HCT116 (cell line): ENCODE data around the gene ADAMTS15. TPM values are rescaled to one million over a fixed set of nuclear protein-coding genes. Genes with fewer than 3 reads are reported as not detected.

Experiments used
- ATAC-seq: fragments of 200-7000 bp; cut with Tn5 transposase; 2 replicates; pipeline ENCODE4 v1.9.1; 2020; ENCODE audit warnings: mild to moderate bottlenecking, moderate library complexity
- BruUV-seq: library from RNA; stranded (reverse); fragments of 400-500 nt; replicated peaks from 2 replicates; lab custom pipeline; 2021; lab: Mats Ljungman, UMichigan
- CTCF ChIA-PET: fragments of 300-600 bp; sonication (Branson Sonifier 250); formaldehyde crosslinking; loops from one replicate; lab custom pipeline; 2021; ENCODE audit warnings: antibody characterized with exemption; lab: Charles Lee
- POLR2A ChIA-PET: fragments of 300-600, 350-600 bp; sonication (Branson Sonifier 250); formaldehyde crosslinking; loops from one replicate; lab custom pipeline; 2021; ENCODE audit warnings: antibody characterized with exemption; lab: Charles Lee
- RAD21 ChIA-PET, 2 experiments: fragments of 300-600 bp; sonication (Branson Sonifier 250); formaldehyde crosslinking; loops; one replicate each; lab custom pipeline; 2023; ENCODE audit warnings: low total read pairs in 2 of 2; ENCODE audit not compliant: uncharacterized antibody in 2 of 2, unreplicated experiment in 2 of 2, low non-redundant PET in 1 of 2; lab: Charles Lee
- DNase-seq: peaks from one replicate; pipeline ENCODE4 v3.0.0-alpha.2; 2010; ENCODE audit warnings: low read depth, low spot score
- H2AFZ ChIP-seq: fragments of 200-600 bp; shearing (Covaris generic), sonication (generic); 2 replicates; pipeline ENCODE4 v1.6.1; 2017; ENCODE audit warnings: low read depth, mixed run types, mixed read lengths, antibody characterized with exemption, low read length; ENCODE audit not compliant: poor library complexity, severe bottlenecking
- H3K27ac ChIP-seq: 2 replicates; pipeline ENCODE4 v1.5.1; 2012; ENCODE audit warnings: low read depth, low read length
- H3K27me3 ChIP-seq: fragments of 200-600 bp; sonication (generic); 2 replicates; pipeline ENCODE4 v1.6.1; 2016; ENCODE audit warnings: mixed run types, low read length, mixed read lengths; ENCODE audit not compliant: insufficient read depth
- H3K36me3 ChIP-seq, 2 experiments: fragments of 200-500 bp in 1 of 2; fragments of 200-600 bp in 1 of 2; sonication (Bioruptor generic) in 1 of 2; sonication (generic) in 1 of 2; 2 replicates each; pipeline versions ENCODE4 v1.5.1 to v1.6.1; 2014 to 2016; ENCODE audit warnings: low read length in 2 of 2, inconsistent platforms in 1 of 2, mixed read lengths in 1 of 2, mixed run types in 1 of 2; ENCODE audit not compliant: insufficient read depth in 2 of 2, control insufficient read depth in 1 of 2
- H3K4me1 ChIP-seq, 2 experiments: fragments of 200-600 bp in 1 of 2; sonication (generic) in 1 of 2; 2 replicates each; pipeline versions ENCODE4 v1.5.1 to v1.6.1; 2012 to 2017; ENCODE audit warnings: low read length in 2 of 2, inconsistent platforms in 1 of 2, mild to moderate bottlenecking in 1 of 2, mixed read lengths in 1 of 2, mixed run types in 1 of 2, moderate library complexity in 1 of 2; ENCODE audit not compliant: insufficient read depth in 2 of 2, control insufficient read depth in 1 of 2
- H3K4me2 ChIP-seq: fragments of 200-600 bp; sonication (generic); 2 replicates; pipeline ENCODE4 v1.6.1; 2017; ENCODE audit warnings: mixed run types, low read length, mixed read lengths
- H3K4me3 ChIP-seq, 2 experiments: fragments of 200-600 bp in 1 of 2; sonication (generic) in 1 of 2; replicated peaks in 1 of 2; 2 replicates each; pipeline ENCODE4 v1.5.1; 2011 to 2016; ENCODE audit warnings: low read length in 2 of 2, control low read depth in 1 of 2, low read depth in 1 of 2, mild to moderate bottlenecking in 1 of 2, mixed read lengths in 1 of 2, mixed run types in 1 of 2
- H3K79me2 ChIP-seq: fragments of 200-600 bp; sonication (generic); 2 replicates; pipeline ENCODE4 v1.6.1; 2017; ENCODE audit warnings: mild to moderate bottlenecking, mixed run types, low read length, moderate library complexity, mixed read lengths; ENCODE audit not compliant: insufficient read depth
- H3K9ac ChIP-seq: fragments of 200-600 bp; sonication (generic); 2 replicates; pipeline ENCODE4 v1.6.1; 2016; ENCODE audit warnings: low read length, mixed read lengths
- H3K9me2 ChIP-seq: fragments of 200-600 bp; sonication (generic), shearing (Covaris generic); 2 replicates; pipeline ENCODE4 v1.6.1; 2017; ENCODE audit warnings: mixed run types, mild to moderate bottlenecking, moderate library complexity; ENCODE audit not compliant: insufficient read depth
- H3K9me3 ChIP-seq, 2 experiments: fragments of 200-500 bp in 1 of 2; fragments of 200-600 bp in 1 of 2; sonication (Bioruptor generic) in 1 of 2; sonication (generic) in 1 of 2; 2 replicates each; pipeline ENCODE4 v1.6.1; 2014 to 2017; ENCODE audit warnings: low read length in 2 of 2, mixed read lengths in 2 of 2, inconsistent platforms in 1 of 2, low read depth in 1 of 2, mild to moderate bottlenecking in 1 of 2, mixed run types in 1 of 2, moderate library complexity in 1 of 2; ENCODE audit not compliant: control insufficient read depth in 1 of 2, insufficient read depth in 1 of 2
- H4K20me1 ChIP-seq: fragments of 200-600 bp; sonication (generic), shearing (Covaris generic); 2 replicates; pipeline ENCODE4 v1.6.1; 2017; ENCODE audit warnings: mixed run types, mild to moderate bottlenecking, moderate library complexity; ENCODE audit not compliant: insufficient read depth
- CBX3 ChIP-seq: IDR thresholded peaks from 2 replicates; pipeline ENCODE4 v1.6.1; 2012; ENCODE audit warnings: low read depth
- CEBPB ChIP-seq: IDR thresholded peaks from 2 replicates; pipeline ENCODE4 v1.6.1; 2012; ENCODE audit warnings: low read depth
- ELF1 ChIP-seq: IDR thresholded peaks from 2 replicates; pipeline ENCODE4 v1.6.1; 2012; ENCODE audit warnings: low read depth, borderline replicate concordance
- EZH2 ChIP-seq: fragments of 200-600 bp; sonication (generic); IDR thresholded peaks from 2 replicates; pipeline ENCODE4 v1.6.1; 2017; ENCODE audit warnings: antibody characterized with exemption, mixed run types
- EZH2phosphoT487 ChIP-seq: fragments of 200-600 bp; IDR thresholded peaks from 2 replicates; pipeline ENCODE4 v1.6.1; 2018; ENCODE audit warnings: antibody characterized with exemption, borderline replicate concordance
- FOSL1 ChIP-seq: IDR thresholded peaks from 2 replicates; pipeline ENCODE4 v1.6.1; 2012; ENCODE audit warnings: low read depth
- MAX ChIP-seq: IDR thresholded peaks from 2 replicates; pipeline ENCODE4 v1.6.1; 2012
- RAD21 ChIP-seq: IDR thresholded peaks from 2 replicates; pipeline ENCODE4 v1.6.1; 2012; ENCODE audit warnings: low read depth, mild to moderate bottlenecking
- REST ChIP-seq: IDR thresholded peaks from 2 replicates; pipeline ENCODE4 v1.6.1; 2012; ENCODE audit warnings: low read depth
- SRF ChIP-seq: IDR thresholded peaks from 2 replicates; pipeline ENCODE4 v1.6.1; 2012; ENCODE audit warnings: low read depth
- intact Hi-C: fragments of 100-400 bp; cut with micrococcal nuclease; formaldehyde crosslinking; loops from 2 replicates; pipeline ENCODE4 v1.10.0; 2022
- total RNA-seq: library from RNA; stranded (reverse); gene quantifications from one replicate; pipeline ENCODE4 v1.2.1, GENCODE V29; 2021; ENCODE audit not compliant: unreplicated experiment
- TF ChIP-seq, protein P1 (sequence below): IDR thresholded peaks from 2 replicates; pipeline ENCODE4 v1.6.1; 2011; ENCODE audit warnings: mild to moderate bottlenecking, low read length, moderate library complexity; ENCODE audit not compliant: insufficient replicate concordance; ENCODE audit errors: extremely low read depth

The ADAMTS15 gene
- total RNA-seq, 1 experiment from 2014 or later, result 0.44 TPM

DNA sequence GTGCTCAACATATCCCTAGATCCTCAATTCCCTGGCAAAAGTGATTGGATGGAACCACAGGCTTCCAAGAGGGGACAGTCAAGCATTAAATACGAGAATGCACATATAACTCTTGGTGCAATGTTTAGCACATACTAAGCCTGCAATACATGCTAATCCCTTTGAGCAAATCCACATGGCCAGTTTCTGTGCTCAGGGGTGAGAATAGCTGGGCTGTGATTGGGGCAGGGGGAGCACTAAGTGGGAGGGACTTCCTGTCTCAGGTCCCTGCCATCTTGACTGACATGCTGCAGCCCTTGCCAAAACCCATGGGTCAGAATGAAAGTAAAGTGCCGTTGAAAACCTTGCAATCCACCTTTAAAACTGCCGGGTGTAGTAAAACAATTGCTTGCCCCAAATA, 2.7 kb upstream of the ADAMTS15 start:
- Histone ChIP-seq H3K9me2 (no peaks in the 10 kb centered on the region), H3K9me3 (no peaks in the 10 kb centered on the region), H3K4me2 (no peak overlapping the region), H3K9ac (no peak overlapping the region), H3K27ac (no peak overlapping the region), H2AFZ (no peak overlapping the region), H4K20me1 (no peaks in the 10 kb centered on the region), H3K79me2 (no peaks in the 10 kb centered on the region), H3K36me3 (no peaks in the 10 kb centered on the region), H3K4me3 (no peak overlapping the region), H3K4me1 (peaks cover 2 to 11% of the 10 kb centered on the region in 2 experiments; a peak in 3 of 4 replicates), H3K27me3 (no peaks in the 10 kb centered on the region)
- ChIA-PET CTCF (no interaction called here), POLR2A (no interaction called here), RAD21 (interaction anchor here in 1 of 2 experiments (0.6 kb wide), 1 partner anchor 382 kb away, joined by 5 read pairs; no protein-coding TSS in a partner anchor)
- ATAC-seq, result no peak
- TF ChIP-seq CBX3 (no peak), CEBPB (no peak), SRF (no peak), ELF1 (no peak)
- TF ChIP-seq, protein P1, sequence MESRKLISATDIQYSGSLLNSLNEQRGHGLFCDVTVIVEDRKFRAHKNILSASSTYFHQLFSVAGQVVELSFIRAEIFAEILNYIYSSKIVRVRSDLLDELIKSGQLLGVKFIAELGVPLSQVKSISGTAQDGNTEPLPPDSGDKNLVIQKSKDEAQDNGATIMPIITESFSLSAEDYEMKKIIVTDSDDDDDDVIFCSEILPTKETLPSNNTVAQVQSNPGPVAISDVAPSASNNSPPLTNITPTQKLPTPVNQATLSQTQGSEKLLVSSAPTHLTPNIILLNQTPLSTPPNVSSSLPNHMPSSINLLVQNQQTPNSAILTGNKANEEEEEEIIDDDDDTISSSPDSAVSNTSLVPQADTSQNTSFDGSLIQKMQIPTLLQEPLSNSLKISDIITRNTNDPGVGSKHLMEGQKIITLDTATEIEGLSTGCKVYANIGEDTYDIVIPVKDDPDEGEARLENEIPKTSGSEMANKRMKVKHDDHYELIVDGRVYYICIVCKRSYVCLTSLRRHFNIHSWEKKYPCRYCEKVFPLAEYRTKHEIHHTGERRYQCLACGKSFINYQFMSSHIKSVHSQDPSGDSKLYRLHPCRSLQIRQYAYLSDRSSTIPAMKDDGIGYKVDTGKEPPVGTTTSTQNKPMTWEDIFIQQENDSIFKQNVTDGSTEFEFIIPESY, result no peak
- no TSS peak for BruUV-seq
- DNase-seq, result no peak
- intact Hi-C loops, result no loop called here

GRCh38 chr11:130448039-130448415, 418 bp upstream of the ADAMTS15 start:
- Histone ChIP-seq H3K9ac (no peak overlapping the region), H3K27ac (no peak overlapping the region), H3K79me2 (no peaks in the 10 kb centered on the region), H2AFZ (peak overlapping the region; percentile 97), H3K27me3 (no peaks in the 10 kb centered on the region), H4K20me1 (no peaks in the 10 kb centered on the region), H3K4me3 (peak overlapping the region; percentile 48 to 65), H3K9me3 (no peaks in the 10 kb centered on the region), H3K36me3 (no peaks in the 10 kb centered on the region), H3K4me2 (peak overlapping the region; percentile 97), H3K4me1 (peaks cover 2 to 11% of the 10 kb centered on the region in 2 experiments; a peak in 3 of 4 replicates), H3K9me2 (no peaks in the 10 kb centered on the region)
- CTCF ChIA-PET, result interaction anchor here (1.1 to 1.7 kb wide), 3 partner anchors 13 to 414 kb away, joined by 3 to 6 read pairs (median 5); no protein-coding TSS in a partner anchor
- RAD21 ChIA-PET, result interaction anchor here in 1 of 2 experiments (0.7 kb wide), 2 partner anchors 24 to 406 kb away, joined by 3 to 4 read pairs; no protein-coding TSS in a partner anchor
- POLR2A ChIA-PET, result no interaction called here
- no TSS peak for BruUV-seq
- ATAC-seq (peak; percentile 4; the same call in 1 of the 2 replicates), DNase-seq (no peak)
- TF ChIP-seq EZH2phosphoT487 (no peak), FOSL1 (no peak), EZH2 (no peak), REST (no peak), MAX (no peak), RAD21 (no peak)
- intact Hi-C loops, result no loop called here
